C4-2B (cell line): Measurements from ENCODE around the gene PRKAB1.

Experiments
- CTCF ChIP-seq: fragments of 450-650 bp; conservative IDR thresholded peaks from 2 replicates; pipeline ENCODE4 v1.5.1; 2017; ENCODE audit warnings: mild to moderate bottlenecking
- ZFX ChIP-seq: fragments of 450-650 bp; IDR thresholded peaks from 2 replicates; pipeline ENCODE4 v1.6.1; 2017

- no peak for TF ChIP-seq CTCF
- TF ChIP-seq ZFX, result no peak
Measured at GRCh38 chr12:119718141-119718540, 50.2 kb downstream of the PRKAB1 start.
